ENCODE data around the gene KCND3.

Gene KCND3

DNA sequence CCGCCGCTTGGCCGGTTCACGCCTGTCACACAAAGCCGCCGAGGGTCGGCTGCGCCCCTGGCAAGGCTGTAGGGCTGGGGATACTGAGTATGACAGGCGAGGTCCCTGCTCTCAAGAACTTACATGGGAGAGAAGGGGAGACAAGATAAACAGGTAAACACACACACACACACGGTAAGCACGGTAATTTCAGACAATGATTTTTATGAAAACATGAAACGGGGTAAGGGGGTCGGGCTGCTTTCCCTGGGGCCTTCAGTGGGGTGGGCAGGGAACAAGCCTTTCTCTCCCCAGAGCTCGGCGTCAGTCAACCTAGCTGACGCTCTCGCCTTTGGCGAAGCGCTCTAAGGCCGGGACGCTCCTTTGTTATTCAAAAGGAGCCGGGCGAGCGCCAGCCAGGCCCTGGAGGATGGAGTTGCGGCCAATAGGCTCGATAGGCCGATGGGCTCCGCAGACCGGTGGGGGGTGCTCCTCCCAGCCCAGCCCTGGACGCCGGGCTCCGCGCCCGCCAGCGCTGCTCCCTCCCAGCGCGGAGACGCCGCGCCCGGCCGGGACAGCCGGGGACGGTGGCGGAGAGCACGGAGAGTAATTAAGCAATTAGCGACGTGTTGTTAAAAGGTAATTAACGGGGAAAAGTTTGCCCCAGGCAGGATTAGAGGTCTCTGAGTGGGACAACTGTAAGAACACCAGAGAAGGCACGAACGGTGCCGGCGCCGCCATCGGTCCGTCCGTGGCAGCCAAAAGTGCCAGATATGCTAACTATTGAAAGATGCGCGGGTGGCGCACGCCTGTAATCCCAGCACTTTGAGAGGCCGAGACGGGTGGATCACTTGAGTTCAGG lies 249.3 kb downstream of the KCND3 start:
- Mint-ChIP-seq H3K36me3 (ENCODE audit: low read depth) (no peaks in the 10 kb centered on the region), H3K27me3 (peaks cover 46% of the 10 kb centered on the region), H3K4me3 (peak overlapping the region; percentile 82), H3K9me3 (no peaks in the 10 kb centered on the region), H3K27ac (no peak overlapping the region), H3K4me1 (peaks cover 19% of the 10 kb centered on the region)
- DNase-seq (peak; percentile 18), ATAC-seq (no peak)

DNA sequence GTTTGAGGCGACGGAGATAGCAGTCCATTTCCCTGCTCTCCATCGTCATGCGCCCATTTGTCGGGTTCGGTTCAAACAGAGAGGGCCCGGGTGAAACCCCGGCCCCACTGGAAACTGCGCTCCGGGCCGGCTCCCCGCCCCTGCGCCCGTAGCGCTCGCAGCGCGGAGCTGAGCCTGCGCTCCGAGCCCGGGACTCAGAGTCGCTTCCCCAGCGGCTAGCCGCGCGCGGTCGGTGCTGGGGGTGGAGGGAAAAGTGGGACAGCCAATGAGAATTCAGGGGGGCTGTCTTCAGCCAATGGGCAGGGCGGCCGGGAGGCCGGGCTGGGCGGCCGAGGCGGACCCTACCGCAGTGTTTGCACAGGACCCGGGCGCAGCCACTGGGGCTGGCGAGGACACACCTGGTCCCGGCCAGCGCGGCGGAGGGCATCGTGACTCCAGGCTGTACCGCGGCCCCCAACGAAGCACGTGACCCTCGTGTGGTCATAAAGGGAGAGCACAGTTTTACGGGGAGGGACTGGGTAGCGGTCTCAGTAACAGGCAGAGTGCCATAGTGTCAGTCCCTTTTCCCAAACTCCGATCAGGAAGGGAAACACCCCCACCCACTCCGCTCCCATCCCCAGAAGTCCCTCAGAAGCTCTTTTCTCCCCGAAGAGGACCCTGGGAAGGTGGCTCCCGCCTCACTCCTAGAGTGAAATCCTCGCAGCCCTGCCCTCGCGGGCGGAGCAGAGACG lies 250.1 kb downstream of the KCND3 start, which contains the start of gene INKA2:
Gene INKA2, minus strand, starts transcription at position 202 of the 731 bp plus-strand sequence. Its CDS starts 153 bp downstream, at position 49.
- no peaks in the 10 kb centered on the region for H3K9me3 Mint-ChIP-seq
- ATAC-seq = peak; percentile 87
- peaks cover 19% of the 10 kb centered on the region for H3K4me1 Mint-ChIP-seq
- peak within 1 kb of the TSS; percentile 81 for H3K27ac Mint-ChIP-seq
- H3K27me3 Mint-ChIP-seq = peaks cover 46% of the 10 kb centered on the region
- peak within 1 kb of the TSS; percentile 82 for H3K4me3 Mint-ChIP-seq
- peak; percentile 81 for DNase-seq
- H3K36me3 Mint-ChIP-seq (ENCODE audit: low read depth) = no peaks in the 10 kb centered on the region

DNA sequence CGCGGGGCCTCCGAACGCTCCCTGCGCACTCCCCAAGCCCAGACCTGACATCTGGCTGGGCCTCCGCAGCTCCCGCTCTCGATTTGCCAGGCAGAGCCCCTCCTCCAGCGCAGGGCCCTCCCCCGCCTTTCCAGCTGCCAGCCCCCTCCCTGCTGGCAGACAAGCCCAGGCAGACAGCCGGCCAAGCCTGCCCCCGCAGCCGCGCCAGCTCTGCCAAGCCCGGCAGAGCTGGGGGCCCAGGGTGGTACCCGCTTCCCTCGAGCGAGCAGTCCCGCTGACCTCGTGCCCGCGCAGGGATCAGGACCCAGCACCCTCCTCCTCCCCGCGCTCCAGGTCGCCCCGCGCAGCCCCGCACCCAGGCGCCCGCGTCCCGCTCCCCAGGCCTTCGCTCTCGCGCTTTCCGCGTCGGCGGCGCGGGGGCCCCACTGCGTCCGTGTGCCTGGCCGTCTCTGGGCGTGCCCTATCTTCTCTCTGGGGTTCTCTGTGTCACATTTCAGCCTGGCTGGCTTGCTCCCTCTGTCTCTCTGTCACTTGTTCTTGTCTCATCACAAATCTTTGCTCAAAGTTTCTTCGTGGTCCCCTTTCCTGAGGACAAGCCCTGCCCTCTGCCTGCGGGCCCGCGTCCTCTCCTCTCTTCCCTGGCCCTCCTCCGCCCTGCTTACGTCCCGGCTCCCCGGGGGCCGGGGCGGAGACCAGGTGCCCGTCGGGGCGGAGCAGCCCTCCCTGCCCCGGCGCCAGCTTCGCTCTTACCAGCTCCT lies 250.9 kb downstream of the KCND3 start:
- peak overlapping the region; percentile 82 for H3K4me3 Mint-ChIP-seq
- no peaks in the 10 kb centered on the region for H3K36me3 Mint-ChIP-seq (ENCODE audit: low read depth)
- peak; percentile 51 for DNase-seq
- H3K4me1 Mint-ChIP-seq = peaks cover 19% of the 10 kb centered on the region
- H3K9me3 Mint-ChIP-seq = no peaks in the 10 kb centered on the region
- H3K27ac Mint-ChIP-seq = peak overlapping the region; percentile 81
- H3K27me3 Mint-ChIP-seq = peaks cover 46% of the 10 kb centered on the region
- ATAC-seq = peak; percentile 60

DNA sequence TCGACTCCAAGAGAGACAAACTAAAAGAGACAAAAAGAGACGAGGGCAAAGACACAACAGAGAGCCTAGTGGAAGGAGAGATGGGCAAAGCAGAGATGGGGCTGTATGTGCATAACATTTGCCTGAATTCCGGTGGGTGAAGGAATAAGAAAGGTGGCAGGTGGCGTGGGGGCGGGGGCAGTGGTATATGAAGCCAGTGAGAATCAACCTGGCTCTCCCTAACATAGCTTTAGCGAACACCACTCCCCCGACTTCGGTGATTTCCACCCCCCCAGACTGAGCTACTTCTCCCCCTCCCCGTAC lies 251.4 kb downstream of the KCND3 start:
- H3K27ac Mint-ChIP-seq = peak overlapping the region; percentile 22
- peaks cover 46% of the 10 kb centered on the region for H3K27me3 Mint-ChIP-seq
- H3K9me3 Mint-ChIP-seq = no peaks in the 10 kb centered on the region
- H3K4me1 Mint-ChIP-seq = peaks cover 19% of the 10 kb centered on the region
- DNase-seq = no peak
- ATAC-seq = no peak
- H3K36me3 Mint-ChIP-seq (ENCODE audit: low read depth) = no peaks in the 10 kb centered on the region
- peak overlapping the region; percentile 82 for H3K4me3 Mint-ChIP-seq

DNA sequence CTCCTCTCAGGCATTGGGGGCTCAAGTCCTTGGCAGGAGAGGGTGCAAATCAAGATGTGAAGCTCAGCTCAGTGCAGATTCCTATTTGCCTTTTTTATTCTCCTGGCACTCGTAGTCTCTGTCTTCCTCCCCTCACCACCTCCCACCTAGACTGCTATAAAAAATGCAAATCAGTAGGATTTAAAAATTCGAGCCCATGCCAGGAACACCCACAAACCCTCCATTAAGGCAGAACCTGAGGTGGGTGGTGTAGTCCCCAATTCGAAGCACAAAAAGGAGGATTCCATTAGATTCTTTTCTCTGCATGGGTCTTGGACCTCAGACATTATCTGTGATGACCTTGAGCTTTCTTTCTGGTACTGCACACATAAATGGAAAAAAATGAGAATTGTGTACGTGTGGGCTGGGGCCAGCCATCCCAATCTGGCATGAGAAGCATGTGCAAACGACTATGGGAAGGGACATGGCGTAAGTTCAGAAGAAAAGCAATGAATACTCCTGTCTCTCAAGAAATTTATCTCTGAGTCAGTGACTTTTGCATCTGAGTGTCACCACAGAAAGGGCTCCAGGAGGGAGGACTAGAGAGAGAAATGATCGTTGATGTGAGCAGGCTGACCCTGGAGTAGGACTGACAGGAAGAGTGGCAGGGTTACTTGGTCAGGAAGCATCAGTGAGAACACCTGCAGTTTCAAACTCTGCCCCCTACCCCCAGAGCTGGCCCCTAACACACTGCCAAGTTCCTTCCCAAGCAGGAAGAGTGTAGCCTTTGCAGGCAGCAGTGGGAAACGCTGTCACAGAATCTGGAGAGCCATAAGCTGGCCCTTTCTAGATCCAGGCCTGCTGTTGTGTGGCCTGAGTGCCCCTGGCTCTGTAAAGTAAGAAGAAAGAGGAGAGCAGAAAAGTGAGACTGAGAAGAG lies 252.0 kb downstream of the KCND3 start:
- ATAC-seq = no peak
- peaks cover 19% of the 10 kb centered on the region for H3K4me1 Mint-ChIP-seq
- H3K27ac Mint-ChIP-seq = peak overlapping the region; percentile 22
- no peaks in the 10 kb centered on the region for H3K36me3 Mint-ChIP-seq (ENCODE audit: low read depth)
- H3K27me3 Mint-ChIP-seq = peaks cover 43% of the 10 kb centered on the region
- H3K4me3 Mint-ChIP-seq = peak overlapping the region; percentile 82
- DNase-seq = no peak
- no peaks in the 10 kb centered on the region for H3K9me3 Mint-ChIP-seq

DNA sequence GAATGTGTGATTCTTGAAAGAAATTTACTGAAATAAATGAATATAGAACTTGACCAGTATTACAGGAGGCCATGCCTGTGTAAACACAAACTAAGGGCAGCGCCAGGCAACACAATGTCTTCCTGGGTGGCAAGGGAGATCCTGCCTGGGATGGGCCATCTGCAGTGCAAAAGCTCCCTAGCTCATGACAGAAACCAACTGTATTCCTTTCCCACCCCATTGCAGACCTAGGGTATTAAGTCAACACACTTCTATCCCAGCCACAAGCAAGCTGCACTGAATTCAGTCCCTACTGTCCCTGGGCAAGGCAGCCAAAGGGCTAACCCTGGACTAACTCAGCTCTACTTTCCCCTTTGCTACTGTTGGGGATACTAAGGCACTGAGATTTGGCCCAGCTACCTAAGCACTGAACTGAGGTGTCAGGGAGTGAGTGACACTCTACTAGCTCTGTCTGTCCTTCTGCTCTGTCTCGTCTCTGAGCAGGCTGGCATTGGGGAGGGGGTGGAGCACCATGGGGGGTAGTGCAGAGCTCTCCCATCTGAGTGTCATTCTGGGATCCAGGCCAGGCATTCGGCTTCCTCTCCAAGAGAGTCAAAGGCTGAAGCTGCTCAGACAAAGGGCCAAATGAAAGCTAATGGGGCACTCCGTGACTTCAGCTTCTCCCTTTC lies 252.8 kb downstream of the KCND3 start:
- ATAC-seq = no peak
- Mint-ChIP-seq H3K27ac (no peak overlapping the region), H3K9me3 (no peaks in the 10 kb centered on the region), H3K4me1 (peaks cover 19% of the 10 kb centered on the region), H3K27me3 (peaks cover 36% of the 10 kb centered on the region), H3K4me3 (no peak overlapping the region), H3K36me3 (ENCODE audit: low read depth) (no peaks in the 10 kb centered on the region)
- DNase-seq = no peak

DNA sequence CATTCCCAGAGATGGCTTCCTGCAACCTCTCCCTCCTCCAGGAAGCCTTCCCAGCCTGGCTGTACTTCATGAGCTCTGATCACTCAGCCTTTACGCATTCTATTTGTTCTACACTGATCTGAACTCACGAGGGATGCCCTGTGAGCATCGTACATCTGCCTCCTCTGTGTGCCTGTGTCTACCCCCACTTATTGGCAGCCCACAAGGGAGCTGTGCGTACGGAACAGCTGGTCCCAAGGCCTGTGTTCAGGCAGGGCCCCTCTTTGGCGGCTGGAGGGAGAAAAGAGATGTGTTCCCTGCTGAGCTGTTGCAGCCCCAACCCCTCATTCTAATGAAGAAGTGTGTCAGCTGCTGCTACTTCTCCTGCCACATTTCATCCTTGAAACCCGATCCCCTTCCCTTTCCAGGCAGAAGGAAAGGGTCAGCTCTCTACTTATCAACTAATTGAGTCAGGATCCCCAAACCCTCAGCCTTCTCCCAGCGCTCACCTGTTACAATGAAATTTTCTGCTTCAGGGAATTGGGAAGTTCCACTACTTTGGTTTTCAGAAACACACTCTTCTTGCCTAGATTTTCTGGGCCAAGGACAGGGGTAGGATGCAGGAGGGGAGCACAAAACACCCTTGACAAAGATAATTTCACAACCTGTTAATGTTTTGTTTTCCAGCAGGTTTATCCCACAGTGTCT lies 253.5 kb downstream of the KCND3 start:
- Mint-ChIP-seq H3K27me3 (peaks cover 29% of the 10 kb centered on the region), H3K4me1 (peaks cover 19% of the 10 kb centered on the region), H3K4me3 (no peak overlapping the region), H3K27ac (no peak overlapping the region), H3K36me3 (ENCODE audit: low read depth) (no peaks in the 10 kb centered on the region), H3K9me3 (no peaks in the 10 kb centered on the region)
- ATAC-seq = no peak
- DNase-seq = no peak

DNA sequence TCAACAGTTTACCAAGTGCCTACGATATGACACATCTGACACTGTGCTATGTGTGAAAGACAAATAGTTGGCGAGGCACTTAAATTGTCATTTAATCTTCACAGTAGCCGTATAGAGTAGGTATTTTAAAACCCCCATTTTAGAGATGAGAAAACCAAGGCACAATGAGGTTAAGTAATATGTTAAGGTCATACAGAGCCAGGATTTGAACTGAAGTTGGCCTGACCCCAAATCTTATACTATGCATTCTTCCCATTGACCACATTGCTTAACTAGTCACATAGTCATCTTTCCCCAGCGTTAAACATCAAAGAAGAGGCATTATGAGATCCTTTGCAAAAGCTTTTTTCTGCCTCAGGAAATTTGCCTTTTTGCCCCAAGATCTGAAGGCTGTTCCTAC lies 254.1 kb downstream of the KCND3 start:
- Mint-ChIP-seq H3K36me3 (ENCODE audit: low read depth) (no peaks in the 10 kb centered on the region), H3K4me3 (no peak overlapping the region), H3K27me3 (peaks cover 22% of the 10 kb centered on the region), H3K9me3 (no peaks in the 10 kb centered on the region), H3K27ac (no peak overlapping the region), H3K4me1 (peaks cover 16% of the 10 kb centered on the region)
- ATAC-seq (no peak), DNase-seq (no peak)

DNA sequence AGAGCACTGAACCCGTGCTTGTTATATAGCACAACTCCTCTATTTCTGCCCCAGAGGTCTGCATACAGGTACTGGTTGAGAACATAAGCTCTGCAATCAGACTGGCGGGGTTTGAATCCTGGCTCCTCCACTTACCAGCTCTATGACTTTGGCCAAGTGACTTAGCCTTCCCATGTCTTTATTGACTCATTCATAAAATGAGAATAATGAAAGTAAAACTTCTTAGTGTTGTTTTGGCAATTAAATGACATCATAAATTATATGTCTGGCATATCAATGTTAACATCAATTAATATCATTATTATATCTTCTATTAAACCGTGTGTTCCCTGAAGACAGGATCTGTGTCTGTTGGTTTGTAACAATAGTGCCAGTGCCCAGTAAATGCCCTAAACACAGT lies 254.6 kb downstream of the KCND3 start:
- Mint-ChIP-seq H3K27me3 (peaks cover 18% of the 10 kb centered on the region), H3K27ac (no peak overlapping the region), H3K4me1 (peaks cover 13% of the 10 kb centered on the region), H3K9me3 (no peaks in the 10 kb centered on the region), H3K4me3 (no peak overlapping the region), H3K36me3 (ENCODE audit: low read depth) (no peaks in the 10 kb centered on the region)
- no peak for DNase-seq
- ATAC-seq = no peak

DNA sequence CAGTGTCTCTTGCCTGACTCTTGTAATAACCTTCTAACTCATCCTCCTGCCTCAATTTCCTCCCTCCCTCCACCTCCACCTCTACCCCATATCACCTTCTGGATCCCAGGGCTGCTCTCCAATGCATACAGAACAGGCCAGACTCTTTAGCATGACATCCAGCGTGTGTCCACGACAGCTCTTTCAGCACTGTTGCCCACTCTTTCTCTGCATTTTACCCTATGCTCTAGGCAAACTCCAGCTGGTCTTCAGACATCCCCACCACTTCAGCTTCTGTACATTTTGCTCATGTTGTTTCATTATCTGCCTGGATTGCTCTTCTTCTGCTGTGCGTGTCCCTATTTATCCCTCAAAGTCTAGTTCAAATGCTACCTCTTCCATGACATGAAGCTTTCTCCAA lies 255.0 kb downstream of the KCND3 start:
- DNase-seq = no peak
- Mint-ChIP-seq H3K4me1 (peaks cover 11% of the 10 kb centered on the region), H3K9me3 (no peaks in the 10 kb centered on the region), H3K36me3 (ENCODE audit: low read depth) (no peaks in the 10 kb centered on the region), H3K27ac (no peak overlapping the region), H3K4me3 (no peak overlapping the region), H3K27me3 (peaks cover 14% of the 10 kb centered on the region)
- no peak for ATAC-seq

DNA sequence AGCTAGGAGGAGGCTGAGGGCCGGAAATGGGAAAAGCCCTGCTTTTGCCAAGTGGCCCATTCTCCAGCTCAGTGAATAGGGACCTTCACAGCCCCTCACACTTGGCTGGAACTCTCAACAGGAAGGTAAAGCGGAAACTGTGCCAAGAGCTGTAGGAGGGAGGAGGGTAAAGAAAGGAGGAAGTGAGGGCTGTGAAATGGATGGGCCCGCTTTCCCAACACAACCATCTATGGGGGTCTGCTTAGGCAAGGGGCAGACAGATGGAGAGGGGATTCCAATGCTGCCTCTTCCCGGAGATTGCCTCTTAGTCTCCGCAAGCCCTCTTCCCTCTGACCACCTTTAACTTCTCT lies 255.5 kb downstream of the KCND3 start:
- H3K4me3 Mint-ChIP-seq = no peak overlapping the region
- no peak for ATAC-seq

DNA sequence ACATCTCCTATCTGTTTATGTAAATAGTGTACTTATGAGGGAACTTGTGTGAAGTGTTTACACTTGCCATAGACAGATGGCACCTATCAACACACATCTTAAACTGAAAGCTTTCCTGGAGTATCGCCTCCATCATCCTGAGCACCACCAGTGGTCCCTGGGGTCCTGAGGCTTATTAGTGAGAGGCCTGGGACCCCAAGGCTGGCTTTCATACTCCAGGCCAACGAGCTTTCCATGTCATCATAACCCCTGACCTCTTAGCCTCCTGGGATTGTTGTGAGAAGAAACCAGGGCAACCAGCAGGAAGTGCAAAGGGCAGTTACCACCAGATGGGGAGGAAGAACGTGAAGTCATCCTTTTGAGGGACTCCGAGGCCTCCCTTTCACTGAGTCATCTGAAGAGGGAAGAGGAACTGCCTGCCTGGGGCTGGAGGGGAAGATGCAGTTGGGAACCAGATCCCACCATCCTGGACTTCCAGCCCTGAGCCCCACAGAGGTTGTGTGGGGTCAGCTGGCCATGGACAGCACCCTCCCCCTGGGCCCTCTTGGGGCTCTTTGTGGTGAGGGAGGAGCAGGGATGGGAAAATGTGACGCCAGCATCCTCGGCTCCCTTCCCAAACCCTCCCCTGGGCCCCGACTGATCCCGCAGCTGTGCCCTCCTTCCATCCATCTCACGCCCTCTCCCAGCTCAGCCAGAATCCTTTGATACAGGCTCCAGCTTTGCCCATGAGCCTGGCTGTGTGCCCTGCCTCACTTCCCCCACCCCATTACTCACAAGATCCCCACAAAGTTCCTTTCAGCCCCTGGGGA lies 256.1 kb downstream of the KCND3 start:
- no peak for DNase-seq
- Mint-ChIP-seq H3K36me3 (ENCODE audit: low read depth) (no peaks in the 10 kb centered on the region), H3K27me3 (peaks cover 12% of the 10 kb centered on the region), H3K27ac (no peak overlapping the region), H3K9me3 (no peaks in the 10 kb centered on the region), H3K4me3 (no peak overlapping the region), H3K4me1 (peaks cover 8% of the 10 kb centered on the region)
- no peak for ATAC-seq

More for the DNA sequence above, 255.5 kb downstream of the KCND3 start:
- DNase-seq = no peak
- no peaks in the 10 kb centered on the region for H3K9me3 Mint-ChIP-seq
- peaks cover 11% of the 10 kb centered on the region for H3K4me1 Mint-ChIP-seq
- H3K36me3 Mint-ChIP-seq (ENCODE audit: low read depth) = no peaks in the 10 kb centered on the region
- H3K27me3 Mint-ChIP-seq = peaks cover 14% of the 10 kb centered on the region
- H3K27ac Mint-ChIP-seq = no peak overlapping the region

Measured in activated naive CD8-positive, alpha-beta T cell treated with anti-CD3 and anti-CD28 coated beads, Interleukin-2, amount 50 U/mL, for 24 hours (primary cell).